Activated CD4-positive, alpha-beta T cell treated with anti-CD3 and anti-CD28 coated beads, Interleukin-2, amount 50 U/mL, for 16 hours (primary cell): ENCODE results near the gene ITFG2.
"Not testable (repeated sequence)": the region's sequence is repeated elsewhere in the genome, so short reads cannot be mapped to it uniquely, and the experiment has no call there.

Experiments used
- DNase-seq: peaks from one replicate; pipeline ENCODE4 v3.0.0-alpha.2; 2020

The ITFG2 gene

DNA sequence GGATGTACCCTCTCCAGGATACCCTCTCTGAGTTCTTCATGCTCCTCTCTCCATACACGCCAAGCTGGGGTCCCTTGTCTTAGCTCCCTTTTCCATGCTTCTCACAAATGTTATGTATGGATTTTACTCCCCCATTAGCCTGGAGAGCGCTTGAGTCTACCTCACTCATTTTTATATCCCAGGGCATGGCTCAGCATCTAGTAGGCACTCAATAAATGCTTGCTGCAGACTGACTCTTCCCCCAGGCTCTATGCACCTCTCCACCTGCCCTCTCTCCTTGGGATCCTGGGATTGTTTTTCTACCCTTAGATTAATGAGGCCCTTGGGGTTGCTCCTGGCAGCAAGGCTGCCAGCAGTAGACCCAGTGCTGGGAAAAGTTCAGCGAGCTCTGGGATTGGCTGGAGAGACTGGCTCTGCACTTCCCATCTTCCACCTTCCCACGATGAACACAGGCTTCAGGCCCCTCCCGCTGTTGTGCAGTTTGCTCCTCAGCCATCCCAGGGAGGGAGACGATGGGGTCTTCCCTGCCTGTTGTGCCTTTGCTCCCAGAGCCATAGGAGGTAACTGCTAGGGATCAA lies 20.2 kb downstream of the ITFG2 start:
- DNase-seq = no peak

DNA sequence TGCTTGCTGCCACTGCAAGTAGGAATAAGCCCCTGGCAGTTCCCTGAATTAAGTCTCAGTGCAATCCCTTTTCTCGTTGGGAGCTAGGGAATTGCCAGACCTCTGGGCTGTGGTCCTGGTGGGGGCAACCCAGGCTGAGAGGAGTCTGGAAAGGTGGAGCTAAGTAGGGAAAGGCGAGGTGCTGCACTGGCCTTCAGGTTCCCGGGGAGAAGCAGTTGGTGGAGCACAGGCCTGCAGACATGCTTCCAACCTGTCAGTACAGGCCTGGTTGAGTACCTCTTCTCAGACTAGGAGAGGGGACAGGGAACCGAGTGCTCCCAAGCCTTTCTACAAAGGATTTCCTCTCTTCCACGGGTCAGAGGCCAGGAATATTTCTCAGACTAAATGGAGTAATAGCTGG lies 20.9 kb downstream of the ITFG2 start:
- DNase-seq = no peak

DNA sequence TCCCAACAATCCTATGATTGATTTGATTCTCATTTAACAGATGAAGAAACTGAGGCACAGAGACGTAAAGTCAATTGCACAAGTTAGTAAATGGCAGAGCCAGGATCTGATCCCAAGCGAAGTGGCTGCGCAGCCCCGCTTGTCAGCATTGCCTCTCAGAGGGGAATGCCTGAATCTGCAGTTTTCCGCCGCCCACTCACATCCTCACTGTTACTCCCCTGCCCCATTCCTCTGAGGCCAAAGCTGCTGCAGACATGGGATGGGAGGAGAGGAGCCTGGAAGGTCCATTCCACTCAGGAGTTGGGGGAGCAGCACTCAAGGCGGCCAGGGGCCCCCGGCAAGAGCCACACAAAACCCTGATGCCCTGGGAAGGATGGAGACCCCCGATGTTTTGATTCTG lies 21.3 kb downstream of the ITFG2 start:
- no peak for DNase-seq

DNA sequence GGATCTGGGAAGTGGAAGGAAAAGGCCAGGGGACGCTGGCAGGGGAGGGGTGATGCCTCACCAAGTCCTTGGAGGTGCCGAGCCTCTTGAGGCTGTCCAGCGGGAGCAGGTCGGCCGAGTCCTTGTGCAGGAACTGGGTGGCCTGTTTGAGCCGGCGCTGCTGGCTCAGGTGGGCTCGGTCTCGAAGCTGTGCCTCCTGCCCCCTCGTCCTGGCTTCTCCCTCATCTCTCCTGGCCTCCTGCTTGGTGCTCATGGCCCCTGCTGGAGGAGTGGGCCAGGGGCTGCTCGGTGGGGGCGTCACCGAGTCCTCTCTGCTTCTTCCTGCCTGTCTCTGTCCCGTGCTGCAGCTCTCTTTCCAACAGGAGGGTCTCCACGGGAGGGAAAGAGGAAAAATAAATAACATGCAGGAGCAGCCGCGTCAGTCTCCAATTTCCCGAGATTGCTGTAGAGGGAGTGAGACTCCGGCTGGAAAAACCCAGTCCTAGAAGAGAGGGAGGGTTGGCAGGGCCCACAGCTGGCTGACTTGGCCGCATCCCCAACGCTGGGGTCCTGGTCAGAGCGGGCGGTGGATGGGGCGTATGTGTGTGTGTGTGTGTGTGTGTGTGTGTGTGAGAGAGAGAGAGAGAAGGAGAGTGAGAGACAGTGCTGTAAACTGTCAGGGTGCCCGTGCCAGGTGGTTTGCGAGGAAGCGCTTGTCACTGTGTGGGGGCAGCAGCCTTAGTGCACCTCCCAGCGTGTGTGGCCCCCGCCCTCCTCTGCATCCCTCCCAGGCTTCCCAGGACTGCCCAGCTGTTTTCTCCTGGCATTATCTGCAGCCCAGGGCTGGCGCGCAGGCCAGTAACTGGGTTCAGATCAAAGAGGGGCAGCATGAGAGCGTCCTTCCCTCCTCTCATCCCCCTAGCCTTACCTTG lies 22.4 kb downstream of the ITFG2 start, which contains the start of gene NRIP2:
Gene NRIP2 (minus strand): TSS at position 455 of the 911 bp plus-strand sequence. CDS start 52 bp downstream, at position 403.
- no peak for DNase-seq

DNA sequence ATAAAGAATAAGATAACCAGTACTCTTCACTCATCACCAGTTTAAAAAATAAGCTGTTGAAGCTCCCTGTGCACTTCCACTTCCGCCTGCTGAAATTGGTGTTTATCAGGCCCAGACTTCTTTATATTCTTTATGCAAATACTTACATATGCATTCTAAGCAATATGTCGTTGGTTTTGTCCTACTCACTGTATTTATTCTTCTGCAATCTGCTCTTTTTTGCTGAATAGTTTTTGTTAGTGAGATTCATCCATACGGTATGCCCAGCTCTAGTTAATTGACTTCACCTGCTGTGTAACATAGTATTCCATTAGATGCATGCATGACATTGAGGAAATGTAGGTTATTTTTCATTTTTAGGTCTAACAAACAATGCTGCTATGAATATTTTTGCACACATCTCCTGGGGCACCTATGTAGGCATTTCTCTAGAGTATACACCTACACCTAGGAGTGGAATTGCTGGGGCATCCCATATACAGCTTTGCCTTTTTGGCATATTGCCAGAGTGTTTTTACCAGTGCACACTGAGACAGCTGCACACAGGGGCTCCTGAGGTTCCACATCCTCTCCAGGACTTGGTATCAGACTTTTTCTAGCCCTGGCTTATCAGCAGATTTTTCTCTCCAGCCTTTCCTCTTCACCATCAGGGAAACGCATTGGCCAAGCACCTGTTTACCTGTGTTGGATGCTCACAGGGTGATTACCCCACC lies 23.4 kb downstream of the ITFG2 start:
- no peak for DNase-seq

DNA sequence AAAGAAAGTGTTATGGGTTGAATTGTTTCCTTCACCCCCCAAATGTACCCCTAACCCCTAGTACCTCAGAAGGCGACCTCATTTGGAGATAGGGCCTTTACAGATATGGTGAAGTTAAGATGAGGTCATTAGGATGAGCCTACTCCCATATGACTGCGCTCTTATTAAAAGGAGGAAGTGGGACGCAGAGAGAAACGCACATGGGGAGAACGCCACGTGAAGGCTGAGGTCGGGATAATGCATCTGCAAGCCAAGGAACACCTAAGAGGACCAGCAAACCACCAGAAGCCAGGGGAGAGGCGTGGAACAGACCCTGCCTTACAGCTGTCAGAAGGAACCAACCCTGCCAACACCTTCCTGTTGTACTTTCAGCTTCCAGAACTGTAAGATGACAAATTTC lies 24.1 kb downstream of the ITFG2 start:
- no peak for DNase-seq

DNA sequence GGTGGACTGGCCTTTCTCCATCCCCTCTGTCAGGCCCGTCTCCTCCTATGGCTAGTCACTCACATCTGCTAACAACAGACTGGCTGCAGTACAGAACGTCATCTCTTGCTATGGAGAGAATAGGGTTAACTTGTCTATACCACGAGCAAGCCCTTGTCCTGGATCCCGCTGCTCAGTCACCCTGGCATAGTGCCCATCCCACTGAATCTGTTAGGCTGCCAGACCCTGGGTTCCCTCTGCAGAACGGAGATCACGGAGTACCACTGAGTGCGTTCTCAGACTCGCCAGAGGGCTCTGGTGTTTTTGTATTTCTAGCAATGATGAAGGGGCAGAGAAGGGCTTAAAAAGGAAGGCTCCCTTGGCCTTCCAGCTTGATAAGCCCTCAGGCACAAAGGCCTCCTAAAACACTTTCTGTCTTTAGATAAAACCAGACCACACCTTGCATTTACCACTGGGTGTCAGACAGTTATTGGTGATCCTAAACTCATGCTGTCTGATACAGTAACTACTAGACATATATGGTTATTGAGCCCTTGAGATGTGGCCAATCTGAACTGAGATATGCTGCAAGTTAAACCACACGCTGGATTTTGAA lies 28.7 kb downstream of the ITFG2 start:
- no peak for DNase-seq

DNA sequence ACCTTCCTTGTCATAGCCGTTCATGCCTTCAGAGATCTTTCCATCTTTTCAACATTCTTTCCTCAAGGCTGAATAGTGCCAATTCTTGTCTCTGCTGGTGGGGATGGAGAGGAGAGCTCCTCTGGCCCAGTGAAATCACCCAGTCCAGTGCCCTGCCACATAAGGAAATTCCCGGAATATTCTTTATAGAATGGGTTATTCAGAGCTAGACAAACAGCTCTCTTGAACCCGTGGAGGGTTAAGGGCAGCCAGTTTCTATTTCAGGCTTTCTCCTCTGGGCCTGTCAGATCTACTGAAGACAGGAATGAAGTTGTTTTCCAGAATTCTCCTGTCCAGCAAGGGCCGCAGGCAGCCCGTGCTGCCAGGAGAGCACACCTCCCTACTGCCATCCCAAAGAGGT lies 30.5 kb downstream of the ITFG2 start:
- DNase-seq = no peak

DNA sequence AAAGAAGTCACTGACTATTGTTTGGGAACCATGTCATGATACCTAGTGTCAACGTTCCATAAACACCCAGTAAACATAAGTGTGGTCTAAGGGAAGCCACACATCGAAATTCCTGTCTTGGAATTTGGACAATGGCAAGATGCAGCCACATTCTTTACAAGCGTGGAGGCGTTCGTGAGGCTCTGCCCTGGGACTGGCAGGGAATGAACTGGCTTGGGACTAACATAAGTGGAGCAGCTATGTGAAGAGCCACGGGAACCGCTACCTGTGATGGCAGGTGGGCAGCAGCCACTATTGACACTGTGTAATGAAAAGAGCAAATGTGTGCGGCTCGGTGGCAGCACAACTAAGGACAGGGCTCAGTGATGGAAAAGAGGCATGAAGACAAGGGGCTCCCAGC lies 32.3 kb downstream of the ITFG2 start:
- DNase-seq = no peak

DNA sequence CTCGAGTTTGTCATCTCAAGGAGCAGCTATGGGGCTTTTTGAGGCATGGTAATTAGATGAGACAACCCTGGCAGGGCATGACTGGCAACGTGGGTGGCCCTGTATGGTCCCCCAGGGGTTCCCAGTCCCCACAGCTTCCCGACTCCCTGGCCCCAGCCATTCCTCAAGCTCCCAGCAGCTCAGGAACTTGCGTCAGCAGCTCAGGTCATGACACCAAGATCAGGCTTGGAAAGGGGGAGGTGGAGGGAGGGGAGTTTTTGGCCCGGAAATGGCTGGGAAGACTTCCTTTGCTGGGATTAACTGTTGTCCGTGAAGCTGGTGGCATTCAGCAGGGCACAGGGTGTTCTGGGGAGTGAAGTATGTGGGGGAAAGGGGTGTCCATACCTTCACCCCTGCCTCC lies 32.8 kb downstream of the ITFG2 start:
- no peak for DNase-seq

DNA sequence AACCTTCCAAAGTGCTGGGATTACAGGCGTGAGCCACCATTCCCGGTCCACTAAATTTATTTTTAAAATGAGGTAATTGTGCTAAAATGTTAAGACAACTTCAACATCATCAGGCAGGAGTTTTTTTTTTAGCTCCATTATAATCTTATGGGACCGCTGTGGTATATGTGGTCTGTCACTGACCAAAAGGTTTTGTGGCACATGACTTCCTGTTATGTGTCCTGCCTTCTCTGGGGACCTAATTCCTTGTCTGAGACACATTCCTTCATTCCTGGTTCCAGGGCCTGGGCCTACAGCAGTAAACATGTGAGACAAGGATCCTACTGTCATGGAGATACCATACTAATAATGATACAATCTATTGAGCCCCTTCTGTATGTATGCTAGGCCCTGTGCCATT lies 39.5 kb downstream of the ITFG2 start:
- no peak for DNase-seq

DNA sequence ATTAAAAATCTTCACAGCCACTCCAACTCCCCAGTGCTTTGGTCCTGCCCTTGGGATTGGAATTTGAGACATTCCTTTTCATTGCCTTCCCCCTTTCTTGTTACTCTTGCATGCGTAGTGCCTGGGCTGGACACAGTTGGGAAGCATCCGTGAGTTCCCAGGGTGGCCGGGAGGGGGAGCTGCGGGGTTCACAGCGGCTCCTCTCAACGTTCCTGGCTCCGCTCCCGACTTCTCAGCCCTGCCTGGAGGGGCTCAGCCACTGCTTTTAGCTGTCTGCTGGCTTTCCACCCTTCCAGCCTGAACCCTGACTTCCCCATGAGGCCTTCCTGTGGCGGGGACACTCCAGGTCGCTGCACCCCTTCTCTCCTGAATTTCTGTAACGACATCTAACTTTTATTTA lies 41.2 kb downstream of the ITFG2 start:
- peak; percentile 42 for DNase-seq

DNA sequence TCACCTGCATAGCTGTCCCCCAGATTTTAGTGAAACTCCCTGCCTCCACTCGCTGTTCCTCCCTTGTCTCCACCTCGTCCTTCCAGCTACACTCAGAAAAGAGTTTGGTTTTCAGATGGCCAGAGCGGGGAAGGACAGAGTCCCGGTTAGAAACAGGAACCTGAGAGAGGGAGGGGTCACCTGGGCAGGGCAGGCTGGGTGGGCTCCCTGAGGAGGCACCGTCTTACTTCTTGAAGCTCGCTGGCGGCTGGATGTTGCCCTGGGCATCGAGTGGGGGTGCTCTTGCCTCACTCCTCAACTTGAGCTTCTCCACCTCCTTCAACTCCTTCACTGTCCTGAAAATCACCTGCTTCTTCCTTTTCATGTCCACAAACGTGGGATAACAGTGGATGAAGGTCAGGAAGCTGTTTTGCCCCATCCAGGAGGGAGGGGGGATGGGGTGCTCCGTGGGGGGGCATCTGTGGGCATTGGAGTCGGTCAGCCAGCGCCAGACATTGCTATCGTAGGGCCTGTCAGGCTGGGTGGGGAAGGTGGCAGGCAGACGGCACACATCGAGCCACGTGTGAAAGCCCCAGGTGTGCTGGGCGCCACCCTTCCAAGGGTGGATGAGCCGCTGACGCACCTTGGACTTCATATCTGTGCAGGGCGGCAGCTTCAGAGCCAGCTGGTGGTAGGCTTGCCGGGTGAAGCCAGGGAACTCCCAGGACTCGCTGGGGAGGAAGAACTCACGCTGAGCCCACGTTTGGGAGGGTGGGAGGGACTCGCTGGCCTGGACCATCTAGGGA lies 42.4 kb downstream of the ITFG2 start:
- no peak for DNase-seq

DNA sequence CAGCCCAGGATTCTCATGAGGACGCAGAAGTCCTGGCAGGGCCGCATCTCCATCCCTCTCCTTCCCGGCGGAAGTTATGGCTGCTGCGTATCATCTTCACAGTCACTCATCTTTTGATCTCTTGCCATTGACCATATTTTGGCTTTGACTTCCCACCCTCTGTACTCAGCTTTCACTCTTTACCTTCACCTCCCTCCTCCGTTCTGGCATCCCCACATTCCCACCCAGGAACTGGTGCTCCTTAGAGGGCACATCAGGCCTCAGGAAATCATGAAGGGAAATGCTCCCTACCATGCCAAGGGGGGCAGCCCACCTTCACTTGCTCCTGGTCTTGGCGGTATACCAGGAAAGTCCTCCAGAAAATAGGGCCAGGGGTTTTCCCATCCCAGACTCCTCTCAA lies 43.1 kb downstream of the ITFG2 start:
- DNase-seq = no peak

DNA sequence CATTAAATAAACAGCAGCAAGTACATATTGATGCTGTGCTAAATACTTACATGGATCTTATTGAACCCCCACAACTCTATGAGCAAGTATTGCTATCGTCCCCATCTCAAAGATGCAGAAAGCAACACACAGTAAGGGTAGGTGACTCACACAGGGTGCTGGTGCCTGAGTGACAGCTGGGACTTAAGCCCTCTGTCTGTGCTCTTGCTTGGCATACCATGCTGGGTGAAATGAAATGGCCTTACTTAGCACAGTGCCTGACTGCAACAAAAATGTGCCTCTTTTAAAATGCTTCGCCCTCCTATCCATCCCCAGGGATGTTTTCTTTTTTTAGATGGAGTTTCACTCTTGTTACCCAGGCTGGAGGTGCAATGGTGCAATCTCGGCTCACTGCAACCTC lies 43.6 kb downstream of the ITFG2 start:
- DNase-seq = no peak

DNA sequence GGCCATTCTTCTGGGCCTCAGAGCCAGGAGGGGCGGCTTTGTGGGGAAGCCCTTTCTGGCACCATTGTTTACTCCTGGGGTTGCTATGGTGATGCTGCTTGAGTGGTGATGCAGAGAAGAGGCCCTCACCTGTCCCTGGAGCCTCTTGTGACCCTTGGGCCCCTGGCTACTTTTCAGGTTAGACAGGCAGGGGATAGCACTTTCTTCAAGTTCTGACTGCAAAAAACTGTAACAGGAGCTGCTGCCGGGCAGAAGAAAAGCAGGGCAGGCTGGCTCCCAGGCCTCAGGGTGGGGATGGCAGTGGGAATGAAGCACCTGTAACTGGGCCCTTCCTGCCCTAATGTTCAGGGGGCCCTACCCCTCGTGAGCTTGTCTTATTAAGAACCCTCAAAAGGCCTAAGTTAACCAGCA lies 44.6 kb downstream of the ITFG2 start, which contains the start of gene TEX52:
Gene TEX52 (minus strand): TSS at position 19 of the 411 bp plus-strand sequence. CDS start 13 bp downstream, at position 6.
- DNase-seq = no peak

DNA sequence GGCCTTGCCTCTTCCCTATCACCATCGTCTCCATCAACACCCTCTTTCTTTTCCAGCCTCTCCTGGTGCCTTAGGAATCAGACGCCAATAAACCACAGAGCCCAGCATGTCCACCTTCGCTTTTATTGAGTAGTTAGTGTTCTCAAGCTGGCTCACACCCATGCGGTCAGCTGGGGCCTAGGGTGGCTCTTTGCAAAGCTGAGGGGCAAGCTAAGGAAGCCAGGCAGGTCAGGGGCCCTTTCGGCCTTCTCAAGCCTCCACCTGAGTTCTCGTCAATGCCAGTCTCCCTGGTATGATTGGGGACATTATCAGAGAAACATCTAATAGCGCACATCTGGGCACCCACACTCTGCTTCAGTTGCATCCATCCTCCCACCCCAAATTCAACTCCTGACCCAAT lies 45.1 kb downstream of the ITFG2 start:
- no peak for DNase-seq

DNA sequence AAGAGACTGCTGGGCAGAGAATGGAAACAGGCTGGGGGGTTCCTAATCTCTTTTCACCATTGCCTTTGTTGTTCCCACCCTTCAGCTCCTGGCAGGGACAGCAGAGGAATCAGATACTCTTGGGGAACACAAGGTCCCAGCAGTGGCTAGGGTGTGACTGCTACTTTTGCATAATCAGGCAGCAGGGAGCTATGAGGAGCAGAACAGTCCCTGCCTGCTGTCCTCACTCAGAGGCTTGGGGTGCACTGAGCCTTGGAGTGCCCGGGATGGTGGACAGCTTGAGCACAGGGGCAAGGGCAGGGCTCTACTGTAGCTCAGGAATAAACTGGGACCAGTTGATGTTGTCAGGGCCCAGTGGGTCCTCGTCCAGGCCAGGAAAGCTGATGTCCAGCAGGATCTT lies 45.9 kb downstream of the ITFG2 start:
- no peak for DNase-seq

DNA sequence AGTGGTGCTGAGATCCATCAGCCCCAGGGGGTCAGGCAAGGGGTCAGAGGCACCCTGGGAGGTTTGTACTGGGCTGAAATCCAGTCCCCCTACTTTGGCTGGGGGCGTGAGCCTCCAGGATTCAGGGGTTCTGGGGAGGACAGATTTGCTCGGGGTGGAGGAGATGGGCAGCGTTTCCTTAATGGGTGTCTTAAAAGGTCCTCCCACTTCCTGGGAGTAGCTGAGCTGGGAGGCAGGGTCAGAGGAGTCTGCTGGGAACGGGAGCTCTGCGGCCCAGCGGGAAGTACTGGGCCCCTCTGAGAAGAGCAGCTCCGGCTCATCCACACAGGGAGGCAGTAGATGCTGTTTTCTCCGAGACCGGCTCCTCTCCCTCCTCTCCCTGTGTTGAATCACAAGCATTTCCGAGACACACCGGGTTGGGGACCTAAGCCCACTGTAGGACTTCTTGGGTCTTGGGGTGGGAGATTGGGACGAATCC lies 46.5 kb downstream of the ITFG2 start:
- DNase-seq = no peak

DNA sequence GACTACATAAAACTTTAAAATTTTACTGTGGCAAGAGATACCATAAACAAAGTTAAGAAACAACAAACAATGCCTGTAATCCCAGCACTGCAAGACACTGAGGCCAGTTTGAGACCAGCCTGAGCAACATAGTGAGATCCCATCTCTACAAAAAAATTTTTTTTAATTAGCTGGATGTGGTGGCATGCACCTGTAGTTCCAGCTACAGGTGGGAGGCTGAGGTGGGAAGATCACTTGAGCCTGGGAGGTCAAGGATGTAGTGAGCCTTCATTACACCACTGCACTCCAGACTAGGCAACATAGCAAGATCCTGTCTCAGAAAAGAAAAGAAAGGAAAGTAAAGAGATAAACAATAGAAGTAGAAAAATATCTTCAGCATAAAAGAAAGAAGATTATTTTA lies 47.7 kb downstream of the ITFG2 start:
- no peak for DNase-seq

DNA sequence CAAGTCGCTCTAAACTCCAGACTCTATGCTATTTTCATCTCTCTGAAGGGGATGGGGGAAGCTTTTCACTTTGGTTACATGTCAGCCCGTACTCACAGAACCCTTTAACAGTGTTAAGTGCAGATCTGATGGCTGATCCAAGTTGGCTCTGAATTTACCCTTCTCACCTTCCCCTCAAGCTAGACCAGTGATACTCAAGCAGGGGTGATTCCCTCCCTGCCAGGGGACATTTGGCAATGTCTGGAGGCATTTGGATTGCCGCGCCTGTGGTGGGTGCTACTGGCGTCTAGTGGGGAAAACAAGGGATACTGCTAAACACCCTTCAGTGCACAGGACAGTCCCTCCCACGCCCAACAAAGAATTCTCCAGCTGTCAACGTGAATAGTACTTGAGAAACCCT lies 50.4 kb downstream of the ITFG2 start:
- DNase-seq = no peak

DNA sequence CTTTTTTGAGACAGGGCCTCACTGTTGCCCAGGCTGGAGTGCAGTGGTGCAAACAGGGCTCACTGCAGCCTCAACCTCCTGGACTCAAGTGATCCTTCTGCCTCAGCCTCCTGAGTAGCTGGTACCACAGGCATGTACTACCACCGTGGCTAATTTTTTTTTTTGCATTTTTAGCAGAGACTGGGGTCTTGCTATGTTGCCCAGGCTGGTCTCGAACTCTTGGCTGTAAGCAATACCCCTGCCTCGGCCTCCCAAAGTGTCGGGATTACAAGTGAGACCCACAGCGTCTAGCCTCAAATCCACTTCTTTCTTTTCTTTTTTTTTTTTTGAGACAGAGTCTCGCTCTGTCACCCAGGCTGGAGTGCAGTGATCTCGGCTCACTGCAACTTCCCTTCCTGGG lies 50.9 kb downstream of the ITFG2 start:
- DNase-seq = not testable (repeated sequence)
